B cell (primary cell): Measurements from ENCODE around the gene C2CD3. TPM values are rescaled to one million over a fixed set of nuclear protein-coding genes. Genes with fewer than 3 reads are reported as not detected.

ENCODE experiments used
- ATAC-seq: fragments of 200-7000 bp; cut with Tn5 transposase; one replicate; pipeline ENCODE4 v1.10.0; 2021; ENCODE audit warnings: low read depth, mild to moderate bottlenecking, moderate number of reproducible peaks, moderate library complexity
- CTCF ChIA-PET: fragments of 350-600 bp; sonication (Branson Sonifier 250); formaldehyde crosslinking; loops from one replicate; lab custom pipeline; 2021; ENCODE audit warnings: antibody characterized with exemption, inconsistent platforms; lab: Charles Lee
- POLR2A ChIA-PET: fragments of 350-600 bp; sonication (Branson Sonifier 250); formaldehyde crosslinking; loops from one replicate; lab custom pipeline; 2021; ENCODE audit warnings: antibody characterized with exemption; lab: Charles Lee
- DNase-seq: peaks from one replicate; pipeline ENCODE4 v3.0.0; 2013
- H2AFZ ChIP-seq: 2 replicates; pipeline ENCODE4 v1.6.1; 2012; ENCODE audit warnings: mild to moderate bottlenecking, low read depth, low read length; ENCODE audit not compliant: insufficient read depth, poor library complexity, severe bottlenecking
- H3K27ac ChIP-seq, 2 donors: 1 replicate in 1 of 2; 2 replicates in 1 of 2; pipeline ENCODE4 v1.5.1; 2012 to 2013; ENCODE audit warnings: low read length in 2 of 2, mild to moderate bottlenecking in 2 of 2, moderate library complexity in 1 of 2
- H3K27me3 ChIP-seq, 4 experiments: fragments of 200-600 bp in 1 of 4; sonication (generic) in 1 of 4; replicated peaks in 1 of 4; 1 replicate in 2 of 4; 2 replicates in 2 of 4; pipeline versions ENCODE4 v1.6.1 to v1.7.0; 2013 to 2016; ENCODE audit warnings: low read length in 3 of 4, mild to moderate bottlenecking in 2 of 4, mixed read lengths in 1 of 4, moderate library complexity in 1 of 4; ENCODE audit not compliant: insufficient read depth in 4 of 4, control insufficient read depth in 3 of 4; ENCODE audit errors: control extremely low read depth in 1 of 4
- H3K36me3 ChIP-seq, 2 experiments: replicated peaks in 1 of 2; 1 replicate in 1 of 2; 2 replicates in 1 of 2; pipeline versions ENCODE4 v1.6.1 to v1.7.1; 2013; ENCODE audit warnings: low read length in 1 of 2; ENCODE audit not compliant: insufficient read depth in 2 of 2, control insufficient read depth in 1 of 2; ENCODE audit errors: control extremely low read depth in 1 of 2, extremely low read depth in 1 of 2
- H3K4me1 ChIP-seq, 2 donors: fragments of 200-600 bp in 1 of 2; sonication (generic) in 1 of 2; 1 replicate in 1 of 2; 2 replicates in 1 of 2; pipeline versions ENCODE4 v1.5.1 to v1.6.1; 2013 to 2017; ENCODE audit warnings: low read length in 2 of 2; ENCODE audit not compliant: control insufficient read depth in 2 of 2, insufficient read depth in 2 of 2
- H3K4me2 ChIP-seq: replicated peaks from 2 replicates; pipeline ENCODE3; 2012; ENCODE audit warnings: mild to moderate bottlenecking, low read depth, low read length; ENCODE audit not compliant: poor library complexity, severe bottlenecking
- H3K4me3 ChIP-seq, 5 experiments: fragments of 200-600 bp in 1 of 5; sonication (generic) in 1 of 5; 1 replicate in 3 of 5; 2 replicates in 2 of 5; pipeline versions ENCODE4 v1.5.1 to v1.7.0; 2011 to 2016; ENCODE audit warnings: low read length in 4 of 5, mild to moderate bottlenecking in 4 of 5, low read depth in 2 of 5, control low read depth in 1 of 5, moderate library complexity in 1 of 5; ENCODE audit not compliant: insufficient read depth in 1 of 5; ENCODE audit errors: control extremely low read depth in 1 of 5, extremely low read depth in 1 of 5
- H3K79me2 ChIP-seq: fragments of 200-600 bp; sonication (generic); one replicate; pipeline ENCODE4 v1.6.0; 2016; ENCODE audit warnings: low read length; ENCODE audit not compliant: control insufficient read depth, insufficient read depth
- H3K9ac ChIP-seq: fragments of 200-600 bp; sonication (generic); 2 replicates; pipeline ENCODE4 v1.6.1; 2017; ENCODE audit warnings: mild to moderate bottlenecking, low read length, moderate library complexity
- H3K9me3 ChIP-seq, 3 donors: one replicate each; pipeline versions ENCODE4 v1.6.1 to v1.7.1; 2013; ENCODE audit warnings: low read length in 2 of 3; ENCODE audit not compliant: control insufficient read depth in 2 of 3, insufficient read depth in 1 of 3; ENCODE audit errors: control extremely low read depth in 1 of 3
- H4K20me1 ChIP-seq: 2 replicates; pipeline ENCODE4 v1.6.0; 2012; ENCODE audit warnings: mild to moderate bottlenecking, low read length; ENCODE audit not compliant: insufficient read depth, control insufficient read depth, poor library complexity, severe bottlenecking
- H3K27ac Mint-ChIP-seq: one replicate; pipeline ENCODE4 v1.8.0; 2021; ENCODE audit warnings: mixed read lengths
- H3K27me3 Mint-ChIP-seq: one replicate; pipeline ENCODE4 v1.8.0; 2021; ENCODE audit warnings: mixed read lengths
- H3K4me1 Mint-ChIP-seq: one replicate; pipeline ENCODE4 v1.8.0; 2021; ENCODE audit warnings: mixed read lengths
- H3K4me3 Mint-ChIP-seq: one replicate; pipeline ENCODE4 v1.8.0; 2021; ENCODE audit warnings: mixed read lengths
- H3K9me3 Mint-ChIP-seq: one replicate; pipeline ENCODE4 v1.8.0; 2022; ENCODE audit warnings: mixed read lengths; ENCODE audit not compliant: insufficient read depth
- CTCF ChIP-seq: fragments of 200-600 bp; IDR thresholded peaks from one replicate; pipeline ENCODE4 v1.8.0; 2022; ENCODE audit warnings: antibody characterized with exemption, mild to moderate bottlenecking
- EZH2 ChIP-seq: IDR thresholded peaks from 2 replicates; pipeline ENCODE4 v1.6.1; 2012; ENCODE audit warnings: borderline replicate concordance, low read depth, mild to moderate bottlenecking, moderate library complexity, low read length; ENCODE audit not compliant: insufficient read depth, poor library complexity, severe bottlenecking
- WGBS: methylation state at CpG from one replicate; pipeline ENCODE4 v1.1.5; 2013; ENCODE audit warnings: missing lambda C conversion rate; ENCODE audit not compliant: insufficient coverage; 5-methylcytosine and 5-hydroxymethylcytosine counted together
- intact Hi-C: fragments of 100-400 bp; cut with micrococcal nuclease; formaldehyde crosslinking; loops from one replicate; pipeline ENCODE4 v1.10.0; 2022
- polyA plus RNA-seq: library from polyadenylated mRNA; depleted of rRNA; stranded (reverse); fragments of >200 nt; gene quantifications from 2 replicates; pipeline ENCODE4 v1.2.3, GENCODE V29; 2012
- total RNA-seq, 2 donors: library from RNA; stranded (reverse); fragments of 120-200 nt in 1 of 2; gene quantifications; 1 replicate in 1 of 2; 2 replicates in 1 of 2; pipeline versions ENCODE4 v1.2.3 to v1.2.4, GENCODE V29; 2013 to 2022

C2CD3 gene
- total and polyA plus RNA-seq, 2 donors (not counting 1 experiment from before 2014, with no cell fraction given), result 19.8 to 69.0 TPM

- DNase-seq (no peak), ATAC-seq (peak; percentile 7)
- Mint-ChIP-seq H3K27ac (no peak overlapping the region), H3K4me3 (no peak overlapping the region), H3K27me3 (no peaks in the 10 kb centered on the region), H3K9me3 (no peaks in the 10 kb centered on the region), H3K4me1 (peaks cover 34% of the 10 kb centered on the region)
- intact Hi-C loops, result no loop called here
- Histone ChIP-seq H3K4me3 (no peak overlapping the region), H3K9me3 (no peaks in the 10 kb centered on the region), H3K27ac (peak overlapping the region in 1 of 2 donors; percentile 9), H2AFZ (no peak overlapping the region), H3K36me3 (peaks cover 3 to 13% of the 10 kb centered on the region in 2 experiments), H3K79me2 (no peaks in the 10 kb centered on the region), H3K27me3 (no peaks in the 10 kb centered on the region), H3K4me2 (peak overlapping the region; percentile 42), H4K20me1 (no peaks in the 10 kb centered on the region), H3K4me1 (peaks cover 40 to 60% of the 10 kb centered on the region in 2 donors), H3K9ac (no peak overlapping the region)
- TF ChIP-seq CTCF (no peak), EZH2 (no peak)
- WGBS, result 76% methylated on average over 3 of the region's 4 CpGs
- POLR2A ChIA-PET, result interaction anchor here (1.3 to 5.1 kb wide), 3 partner anchors 38 to 49 kb away, joined by 4 to 28 read pairs (median 5); partner anchors contain the start of gene UCP2
- CTCF ChIA-PET, result interaction anchor here (0.8 to 0.9 kb wide), 2 partner anchors 22 to 43 kb away, joined by 3 to 4 read pairs; no protein-coding TSS in a partner anchor
Measured at GRCh38 chr11:74019860-74020259, 150.9 kb downstream of the C2CD3 start.

- no peak overlapping the region for H2AFZ ChIP-seq
- H3K4me1 ChIP-seq, result peaks cover 46 to 63% of the 10 kb centered on the region in 2 donors
- Mint-ChIP-seq H3K4me1 (peaks cover 38% of the 10 kb centered on the region), H3K27me3 (no peaks in the 10 kb centered on the region), H3K27ac (no peak overlapping the region), H3K4me3 (no peak overlapping the region), H3K9me3 (no peaks in the 10 kb centered on the region)
- ChIA-PET POLR2A (interaction anchor here (1.4 to 5.1 kb wide), 2 partner anchors 38 to 48 kb away, joined by 5 to 28 read pairs; partner anchors contain the start of gene UCP2), CTCF (interaction anchor here (0.8 to 1.0 kb wide), 2 partner anchors 15 to 22 kb away, joined by 3 to 4 read pairs; no protein-coding TSS in a partner anchor)
- no peaks in the 10 kb centered on the region for H3K9me3 ChIP-seq
- WGBS, result 92% methylated on average over 4 of the region's 4 CpGs
- no peaks in the 10 kb centered on the region for H3K79me2 ChIP-seq
- no peak overlapping the region for H3K4me3 ChIP-seq
- H3K27ac ChIP-seq, result peak overlapping the region in 1 of 2 donors; percentile 9
- H3K9ac ChIP-seq, result no peak overlapping the region
- intact Hi-C loops, result no loop called here
- DNase-seq (no peak), ATAC-seq (no peak)
- H3K4me2 ChIP-seq, result no peak overlapping the region
- peaks cover 1 to 13% of the 10 kb centered on the region in 2 experiments for H3K36me3 ChIP-seq
- H4K20me1 ChIP-seq, result no peaks in the 10 kb centered on the region
- no peaks in the 10 kb centered on the region for H3K27me3 ChIP-seq
- no peak for TF ChIP-seq EZH2
- no peak for TF ChIP-seq CTCF
Measured at GRCh38 chr11:74019104-74019738, 151.6 kb downstream of the C2CD3 start.
